Astrocyte (in vitro differentiated cells and primary cell): ENCODE measurements around the gene MTF1.

Experiments
- EZH2 ChIP-seq: IDR thresholded peaks from 2 replicates; pipeline ENCODE4 v1.6.1; 2012; ENCODE audit warnings: mild to moderate bottlenecking, low read length, inconsistent platforms; ENCODE audit not compliant: insufficient read depth
- TF ChIP-seq, protein P1 (sequence below): IDR thresholded peaks from 2 replicates; pipeline ENCODE4 v1.5.1; 2011; ENCODE audit warnings: low read depth, mild to moderate bottlenecking, inconsistent platforms, low read length, moderate library complexity; ENCODE audit not compliant: insufficient read depth

DNA sequence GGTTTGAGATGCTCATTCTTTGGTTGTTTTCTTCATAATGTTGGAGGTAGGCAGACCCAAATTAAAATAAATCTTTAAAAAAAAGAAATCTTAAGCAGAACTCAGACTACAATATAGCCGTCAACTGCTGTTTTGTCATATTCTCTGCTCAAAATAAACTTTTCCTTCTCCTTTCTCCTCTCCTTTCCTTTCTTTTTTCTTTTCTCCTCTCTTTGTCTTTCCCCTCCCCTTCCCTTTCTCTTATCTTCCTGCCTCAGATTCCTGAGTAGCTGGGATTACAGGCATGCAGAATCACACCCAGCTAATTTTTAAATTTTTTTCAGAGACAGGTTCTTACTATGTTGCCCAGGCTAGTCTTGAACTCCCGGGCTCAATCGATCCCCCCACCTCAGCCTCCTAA, 24.8 kb upstream of the MTF1 start:
- TF ChIP-seq, protein P1, sequence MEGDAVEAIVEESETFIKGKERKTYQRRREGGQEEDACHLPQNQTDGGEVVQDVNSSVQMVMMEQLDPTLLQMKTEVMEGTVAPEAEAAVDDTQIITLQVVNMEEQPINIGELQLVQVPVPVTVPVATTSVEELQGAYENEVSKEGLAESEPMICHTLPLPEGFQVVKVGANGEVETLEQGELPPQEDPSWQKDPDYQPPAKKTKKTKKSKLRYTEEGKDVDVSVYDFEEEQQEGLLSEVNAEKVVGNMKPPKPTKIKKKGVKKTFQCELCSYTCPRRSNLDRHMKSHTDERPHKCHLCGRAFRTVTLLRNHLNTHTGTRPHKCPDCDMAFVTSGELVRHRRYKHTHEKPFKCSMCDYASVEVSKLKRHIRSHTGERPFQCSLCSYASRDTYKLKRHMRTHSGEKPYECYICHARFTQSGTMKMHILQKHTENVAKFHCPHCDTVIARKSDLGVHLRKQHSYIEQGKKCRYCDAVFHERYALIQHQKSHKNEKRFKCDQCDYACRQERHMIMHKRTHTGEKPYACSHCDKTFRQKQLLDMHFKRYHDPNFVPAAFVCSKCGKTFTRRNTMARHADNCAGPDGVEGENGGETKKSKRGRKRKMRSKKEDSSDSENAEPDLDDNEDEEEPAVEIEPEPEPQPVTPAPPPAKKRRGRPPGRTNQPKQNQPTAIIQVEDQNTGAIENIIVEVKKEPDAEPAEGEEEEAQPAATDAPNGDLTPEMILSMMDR = no peak
- TF ChIP-seq EZH2 = no peak
